CD4-positive, alpha-beta T cell treated with Interleukin-4 for 4 hours (primary cell): ENCODE results near the gene PARD6G.

Experiments
- DNase-seq: peaks from one replicate; pipeline ENCODE4 v3.0.0-alpha.2; 2020

PARD6G gene

DNA sequence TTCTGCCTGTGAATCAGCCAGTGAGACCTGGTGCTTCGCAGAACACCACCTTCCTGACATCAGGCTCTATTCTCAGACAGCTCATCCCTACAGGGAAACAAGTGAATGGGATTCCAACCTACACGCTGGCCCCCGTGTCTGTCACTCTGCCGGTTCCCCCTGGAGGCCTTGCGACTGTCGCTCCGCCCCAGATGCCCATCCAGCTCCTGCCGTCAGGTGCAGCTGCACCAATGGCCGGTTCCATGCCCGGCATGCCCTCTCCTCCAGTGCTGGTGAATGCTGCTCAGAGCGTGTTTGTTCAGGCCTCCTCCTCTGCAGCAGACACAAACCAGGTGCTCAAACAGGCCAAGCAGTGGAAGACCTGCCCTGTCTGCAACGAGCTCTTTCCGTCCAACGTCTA, 110.2 kb downstream of the PARD6G start:
- DNase-seq = no peak

DNA sequence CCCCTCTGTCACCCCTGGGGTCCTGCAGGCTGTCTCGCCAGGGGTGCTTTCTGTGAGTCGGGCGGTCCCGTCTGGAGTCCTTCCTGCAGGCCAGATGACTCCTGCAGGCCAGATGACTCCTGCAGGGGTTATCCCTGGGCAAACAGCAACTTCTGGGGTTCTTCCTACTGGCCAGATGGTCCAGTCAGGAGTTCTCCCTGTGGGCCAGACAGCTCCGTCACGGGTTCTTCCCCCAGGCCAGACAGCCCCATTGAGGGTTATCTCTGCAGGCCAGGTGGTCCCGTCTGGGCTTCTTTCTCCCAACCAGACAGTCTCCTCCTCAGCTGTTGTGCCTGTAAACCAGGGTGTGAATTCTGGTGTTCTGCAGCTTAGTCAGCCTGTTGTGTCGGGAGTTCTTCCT, 110.6 kb downstream of the PARD6G start:
- DNase-seq = no peak

DNA sequence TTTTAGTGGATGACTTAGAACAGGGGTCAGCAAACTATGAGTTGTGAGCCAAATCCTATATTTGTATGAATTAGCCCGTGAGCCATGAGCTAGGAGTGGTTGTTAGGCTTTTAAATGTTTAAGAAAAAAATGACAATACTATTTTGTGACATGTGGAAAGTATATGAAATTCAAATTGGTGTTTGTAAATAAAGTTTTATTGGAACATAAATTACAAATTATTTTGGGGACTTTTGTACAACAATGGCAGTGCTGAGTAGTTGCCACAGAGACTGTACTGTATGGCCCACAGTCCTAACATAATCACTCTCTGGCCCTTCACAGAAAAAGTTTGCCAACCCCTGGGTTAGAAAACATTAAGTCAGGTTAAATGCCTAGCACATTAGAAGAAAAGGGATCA, 112.2 kb downstream of the PARD6G start:
- DNase-seq = no peak

DNA sequence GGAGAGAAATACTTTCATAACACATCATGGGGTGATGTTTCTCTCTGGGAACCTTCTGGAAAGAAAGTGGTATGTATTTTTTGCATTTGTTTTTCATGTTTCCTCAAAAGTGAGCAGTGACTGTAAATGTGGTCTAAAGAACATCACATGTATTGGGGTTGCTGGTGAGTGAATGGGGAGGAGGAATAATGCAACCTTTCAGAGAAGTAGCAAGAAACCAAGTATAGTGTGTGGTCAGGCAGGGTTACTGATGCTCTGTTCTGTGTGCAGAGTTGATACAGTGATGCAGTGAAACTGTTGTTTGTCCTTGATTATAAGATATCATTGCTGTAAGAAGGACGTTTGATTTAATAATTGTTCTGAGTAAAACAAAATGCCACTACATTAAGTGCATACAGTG, 114.2 kb downstream of the PARD6G start:
- DNase-seq = no peak

DNA sequence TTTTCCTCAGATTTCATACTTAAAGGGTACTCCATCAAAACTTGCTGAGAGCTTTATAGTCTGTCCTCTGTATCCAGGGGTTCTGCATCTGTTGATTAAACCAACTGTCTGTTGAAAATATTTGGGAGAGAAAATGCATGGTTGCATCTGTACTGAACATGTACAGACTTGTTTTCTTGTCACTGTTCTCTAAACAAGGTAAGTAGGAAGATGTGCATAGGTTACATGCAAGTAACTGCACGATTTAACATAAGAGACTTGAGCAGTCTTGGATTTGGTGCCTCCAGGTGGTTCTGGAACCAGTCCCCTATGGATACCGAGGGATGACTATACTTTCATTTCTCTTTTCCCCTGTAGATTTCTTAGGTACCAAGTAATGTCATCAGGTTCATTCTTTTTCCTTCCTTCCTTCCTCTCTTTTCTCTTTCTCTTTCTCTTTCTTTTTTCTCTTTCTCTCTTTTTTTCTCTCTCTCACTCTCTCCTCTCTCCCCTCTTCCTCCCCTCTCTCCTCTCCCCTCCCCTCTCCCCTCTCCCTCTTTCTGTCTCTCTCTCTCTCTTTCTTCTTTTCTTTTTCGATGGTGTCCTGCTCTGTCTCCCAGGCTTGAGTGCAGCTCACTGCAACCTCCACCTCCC, 115.0 kb downstream of the PARD6G start:
- DNase-seq = no peak

DNA sequence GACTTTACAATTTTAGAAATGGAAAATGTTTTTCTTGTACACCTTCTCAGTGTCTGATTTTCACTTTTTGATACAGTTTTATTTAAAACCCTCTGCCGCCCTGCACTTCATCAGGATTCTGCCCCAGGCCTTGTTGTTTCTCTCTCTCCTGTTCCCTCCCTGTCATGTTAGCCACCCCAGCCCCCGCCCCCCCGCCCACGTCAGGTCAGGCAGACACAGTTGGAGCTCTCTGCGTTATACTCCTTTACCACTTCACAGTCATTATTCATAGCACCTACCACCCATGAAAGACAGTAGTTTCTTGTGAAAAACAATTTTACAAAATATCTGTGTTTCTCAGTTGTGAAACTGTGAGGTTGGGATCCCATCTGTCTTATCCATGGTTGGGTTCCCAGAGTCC, 116.8 kb downstream of the PARD6G start:
- no peak for DNase-seq

DNA sequence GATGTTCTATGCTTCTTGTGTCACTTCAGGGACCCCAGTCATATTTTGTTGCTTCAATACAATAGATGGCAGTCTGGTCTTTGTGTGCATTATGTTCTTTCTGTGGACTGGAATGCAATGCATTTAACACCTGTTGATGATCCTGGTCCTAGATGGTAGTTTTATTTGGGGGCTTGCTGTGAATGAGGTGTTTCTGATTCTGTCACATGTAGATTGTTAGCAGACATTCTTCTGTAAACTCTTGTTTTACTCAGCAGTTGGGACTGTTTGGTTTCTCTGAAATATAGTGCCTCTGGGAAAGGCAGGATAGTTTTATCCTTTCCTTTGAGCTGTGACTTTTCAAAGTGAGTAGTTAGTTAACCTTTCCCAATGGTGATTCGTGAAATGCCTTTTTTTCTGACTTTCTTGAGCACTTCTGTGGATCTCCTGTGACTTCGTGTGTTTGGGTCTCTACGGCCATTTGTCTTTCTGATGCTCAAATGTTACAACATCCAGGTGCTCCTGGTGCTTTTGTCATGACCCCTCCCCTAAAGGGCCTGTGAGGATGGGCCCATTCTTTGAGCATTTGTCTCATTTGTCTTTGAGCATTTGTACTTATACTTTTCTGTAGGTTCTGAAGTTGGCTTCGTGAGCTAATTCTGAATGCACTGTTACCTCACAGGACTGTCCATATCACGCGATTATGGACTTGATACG, 117.5 kb downstream of the PARD6G start:
- DNase-seq = no peak

DNA sequence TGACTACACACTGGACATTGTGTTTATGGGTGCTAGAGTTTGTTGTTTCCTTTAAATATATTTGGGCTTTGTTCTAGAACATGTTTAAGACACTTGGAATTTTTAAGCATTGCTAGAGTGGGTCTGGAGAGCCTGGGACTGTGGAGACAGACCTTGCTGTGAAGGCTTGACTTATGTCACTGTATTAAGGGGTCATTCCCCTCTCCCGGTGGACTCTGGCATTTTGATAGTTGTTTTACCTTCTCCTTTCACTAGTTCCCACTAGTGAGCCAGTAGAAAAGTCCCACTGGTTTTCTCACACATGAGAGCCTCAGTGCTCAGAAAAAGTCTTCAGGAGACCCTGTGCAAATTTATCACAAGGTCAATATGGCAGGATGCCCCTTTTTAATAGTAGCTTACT, 119.7 kb downstream of the PARD6G start:
- DNase-seq = no peak

DNA sequence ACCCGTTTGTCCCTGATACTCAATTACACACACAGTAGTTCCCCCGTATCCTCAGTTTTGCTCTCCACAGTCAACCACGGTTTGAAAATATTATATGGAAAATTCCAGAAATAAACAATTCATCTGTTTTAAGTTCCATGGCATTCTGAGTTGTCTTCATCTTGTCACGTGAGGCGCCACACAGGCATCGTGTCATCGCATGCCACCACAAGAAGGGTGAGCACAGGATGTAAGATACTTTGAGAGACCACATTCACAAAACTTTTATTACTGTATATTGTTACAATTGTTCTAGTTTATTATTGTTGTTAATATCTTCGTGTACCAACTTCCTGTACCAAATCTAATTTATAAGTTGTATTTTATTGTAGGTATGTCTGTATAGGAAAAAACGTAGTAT, 120.5 kb downstream of the PARD6G start:
- DNase-seq = no peak

DNA sequence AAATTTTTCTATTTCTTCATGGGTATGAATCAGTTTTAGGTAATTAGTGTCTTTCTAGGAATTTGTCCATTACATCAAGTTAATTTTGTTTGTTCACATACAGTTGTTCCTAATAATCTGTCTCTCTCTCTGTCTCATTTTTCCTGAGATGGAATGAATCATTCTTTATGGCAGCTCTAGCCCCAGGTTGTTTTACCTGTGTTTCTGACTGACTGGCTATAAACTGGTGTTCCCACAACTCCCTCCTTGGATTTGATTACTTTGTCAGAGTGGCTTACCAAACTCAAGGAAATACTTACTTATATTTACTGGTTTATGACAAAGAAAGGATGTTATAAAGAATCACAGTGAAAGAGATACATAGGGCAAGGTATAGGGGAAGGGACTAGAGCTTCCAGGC, 123.2 kb downstream of the PARD6G start:
- no peak for DNase-seq

DNA sequence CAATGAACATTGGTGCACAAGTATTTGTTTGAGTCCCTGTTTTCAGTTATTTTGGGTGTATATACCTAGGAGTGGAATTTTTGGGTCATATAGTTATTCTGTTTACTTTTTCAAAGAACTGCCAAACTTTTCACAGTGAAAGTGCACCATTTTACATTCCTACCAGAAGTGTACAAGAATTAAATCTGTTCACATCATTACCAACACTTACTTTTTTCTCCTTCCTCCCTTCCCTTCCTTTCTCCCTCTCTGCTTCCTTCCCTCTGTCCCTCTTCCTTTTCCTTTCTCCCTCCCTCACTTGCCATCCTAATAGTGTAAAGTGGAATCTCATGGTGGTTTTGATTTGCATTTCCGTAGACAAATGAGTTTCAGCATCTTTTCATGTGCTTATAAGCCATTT, 126.4 kb downstream of the PARD6G start:
- no peak for DNase-seq

DNA sequence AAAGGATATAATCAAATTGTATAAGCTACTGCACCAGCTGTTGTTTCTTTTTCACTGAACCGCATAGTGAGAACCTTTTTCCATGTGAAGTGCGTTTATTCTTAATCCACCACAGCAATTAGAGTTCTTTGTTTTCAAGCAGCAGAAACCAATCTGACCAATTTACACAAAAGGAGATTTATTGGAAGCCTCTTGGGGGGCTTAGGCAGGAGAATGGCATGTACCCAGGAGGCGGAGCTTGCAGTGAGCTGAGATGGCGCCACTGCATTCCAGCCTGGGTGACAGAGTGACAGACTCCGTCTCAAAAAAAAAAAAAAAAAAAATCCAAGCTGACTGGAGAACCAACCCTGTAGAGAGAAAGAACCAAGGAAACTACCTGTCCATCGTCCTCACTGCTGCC, 128.2 kb downstream of the PARD6G start:
- no peak for DNase-seq

DNA sequence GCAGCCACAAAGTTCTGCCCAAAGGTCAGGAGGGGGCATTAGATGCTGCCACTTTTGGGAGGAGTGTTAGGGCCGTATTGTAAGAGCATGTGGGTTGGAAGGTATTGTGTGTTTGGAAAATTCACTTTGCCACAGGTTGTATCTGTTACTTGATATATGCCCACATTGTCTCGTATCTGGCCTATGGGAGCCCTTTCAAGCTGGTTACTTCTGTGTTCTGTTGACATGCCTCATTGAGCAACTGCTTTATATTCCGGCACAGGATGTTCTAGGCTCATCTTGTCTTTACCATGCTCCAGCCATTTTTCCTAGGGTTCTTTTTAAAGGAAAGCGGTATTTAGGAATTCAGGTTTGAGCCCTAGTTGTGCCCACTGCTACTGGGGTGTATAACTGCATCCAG, 132.3 kb downstream of the PARD6G start:
- DNase-seq = no peak

DNA sequence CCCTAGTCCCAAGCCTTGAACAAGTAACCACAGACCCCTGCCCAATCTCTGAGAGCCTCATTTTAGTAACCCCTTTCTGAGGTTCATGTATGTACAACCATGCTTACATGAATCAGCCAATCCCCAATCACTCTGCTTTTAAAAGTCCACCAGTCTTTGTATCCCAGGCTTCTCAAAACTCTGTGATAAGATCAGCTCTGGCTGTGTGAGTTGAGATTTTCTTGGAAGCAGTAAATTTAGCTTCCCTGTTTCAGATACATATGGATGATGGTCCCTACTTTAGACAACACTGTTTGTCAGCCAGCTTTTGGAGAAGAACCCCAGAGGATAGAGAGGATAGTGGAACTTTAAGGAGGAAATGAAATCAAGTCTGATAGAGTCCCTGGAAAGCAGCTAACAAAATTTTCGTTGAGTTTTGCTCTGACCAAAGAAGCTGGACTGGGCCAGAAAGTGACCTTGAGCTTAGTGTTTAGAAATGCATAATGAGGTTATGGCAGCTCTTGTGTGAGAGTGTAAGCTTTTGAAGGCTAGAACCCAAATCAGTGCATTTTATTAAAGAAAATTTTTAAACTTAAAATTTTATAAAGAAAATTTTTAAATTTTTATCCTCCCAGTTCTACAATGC, 134.6 kb downstream of the PARD6G start:
- no peak for DNase-seq

DNA sequence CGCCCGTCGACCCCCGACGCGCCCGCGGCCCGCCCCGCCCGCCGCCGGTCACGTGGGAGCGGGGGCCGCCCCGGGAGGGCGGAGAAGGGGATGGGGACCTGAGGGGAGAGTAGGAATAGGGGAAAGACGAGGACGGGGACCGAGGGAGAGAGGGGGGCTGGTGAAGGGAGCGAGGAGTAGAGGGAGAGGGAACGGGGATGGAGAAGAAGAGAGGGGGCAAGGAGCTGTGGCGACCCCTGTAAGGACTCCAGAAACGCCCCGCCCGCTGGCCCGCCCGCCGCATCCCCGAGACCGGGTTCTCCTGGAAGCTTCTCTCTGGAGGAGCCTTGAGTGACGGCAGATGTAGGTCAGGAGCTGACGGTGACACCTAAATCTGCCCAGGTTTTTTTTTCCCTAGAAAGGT, 137.6 kb downstream of the PARD6G start:
- DNase-seq = no peak

DNA sequence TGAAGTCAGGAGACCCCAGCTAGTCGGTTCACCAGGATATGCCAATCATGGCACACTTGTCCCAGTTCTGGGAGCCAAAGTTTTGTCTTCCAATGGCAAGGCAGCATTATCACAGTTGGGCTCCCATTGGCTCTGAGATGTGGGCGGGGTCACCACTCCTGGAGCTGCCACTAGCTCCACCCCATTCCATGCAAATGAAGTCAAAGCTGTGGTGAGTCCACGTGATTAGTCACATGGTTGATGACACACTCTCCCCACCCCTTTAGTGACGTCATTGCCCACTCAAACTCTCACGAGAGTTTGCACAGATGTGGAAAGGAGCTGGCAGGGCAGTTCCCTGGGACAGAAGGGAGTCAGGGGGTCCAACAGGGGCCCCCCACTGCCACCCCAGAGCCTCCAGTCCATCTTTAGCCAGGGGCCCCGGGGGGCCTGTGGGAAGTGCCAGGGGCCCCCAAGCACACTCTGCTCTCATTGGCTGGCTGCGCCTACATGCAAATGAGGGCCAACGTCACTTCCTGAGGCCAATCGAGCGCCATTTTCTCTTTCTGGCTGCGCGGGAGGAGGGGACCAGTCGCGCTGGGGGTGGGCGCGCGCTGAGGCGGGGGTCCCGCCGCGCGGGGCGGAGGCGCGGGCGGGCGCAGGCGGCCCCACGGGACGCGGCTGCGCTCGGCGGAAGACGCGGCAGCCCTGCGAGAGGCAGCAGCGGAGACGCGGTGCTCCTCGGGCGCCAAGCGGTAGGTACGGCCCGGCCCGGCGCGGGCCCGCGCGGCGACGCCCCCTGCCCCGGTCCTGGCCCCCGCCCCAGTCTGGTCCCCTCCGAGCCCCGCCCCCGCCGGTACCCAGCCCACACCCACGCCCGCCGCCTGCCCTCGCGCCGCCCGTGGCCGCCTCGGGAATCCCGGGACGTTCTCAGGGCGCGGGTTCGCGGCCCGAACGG, 138.3 kb downstream of the PARD6G start, which contains the start of gene ADNP2:
Gene ADNP2 (plus strand): TSS at position 524 of the 937 bp plus-strand sequence. CDS start 8,281 bp downstream, outside the sequence.
- DNase-seq = peak; percentile 87

DNA sequence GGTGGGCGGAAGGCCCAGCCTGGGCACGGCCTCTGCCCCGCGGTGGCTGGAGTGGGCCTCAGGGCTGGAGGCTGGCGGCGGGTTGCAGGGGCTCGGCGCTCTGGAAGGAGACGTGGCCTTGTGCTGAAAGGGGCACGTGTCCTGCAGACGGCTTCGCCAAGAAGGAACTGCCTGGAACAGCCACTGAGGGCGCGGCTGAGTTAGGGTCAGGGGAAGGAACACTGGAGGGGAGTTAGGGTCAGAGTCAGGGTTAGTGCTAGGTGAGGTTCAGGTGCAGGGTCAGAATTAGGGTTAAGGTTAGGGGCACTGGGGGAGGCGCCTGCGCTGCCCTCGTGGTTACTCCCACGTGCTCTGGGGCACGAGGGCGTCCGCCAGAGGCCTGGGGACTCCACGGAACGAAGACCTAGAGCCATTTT, 139.2 kb downstream of the PARD6G start:
- no peak for DNase-seq

DNA sequence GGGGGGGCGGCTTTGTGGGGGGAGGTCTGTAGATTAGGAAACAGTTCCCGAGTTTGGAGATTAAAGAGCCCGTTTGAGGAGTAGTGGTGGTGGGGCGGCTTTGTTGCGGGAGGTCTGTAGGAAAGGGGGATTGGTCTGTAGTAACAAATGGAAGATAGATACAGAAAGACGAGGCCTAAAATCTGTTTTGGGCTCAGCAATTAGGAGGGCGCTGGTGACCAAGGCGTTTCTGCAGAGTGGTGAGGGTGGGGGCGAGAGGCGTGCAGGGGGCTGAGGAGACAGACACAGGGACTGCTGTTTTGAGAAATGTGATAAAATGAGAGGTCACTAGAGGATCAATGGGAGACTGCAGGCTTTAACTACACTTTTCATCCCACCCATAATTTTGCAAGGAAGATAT, 139.9 kb downstream of the PARD6G start:
- DNase-seq = no peak
